OCI-LY3 (cell line): Measurements from ENCODE around the gene LMNB1.

ENCODE experiments used
- CTCF ChIP-seq: fragments of 200-600, 300-600 bp; sonication (generic); IDR thresholded peaks from 2 replicates; pipeline ENCODE4 v1.5.1; 2014; ENCODE audit warnings: antibody characterized with exemption, low read length, low read depth
- EZH2phosphoT487 ChIP-seq: fragments of 200-600 bp; shearing (Covaris generic); IDR thresholded peaks from 2 replicates; pipeline ENCODE4 v1.6.1; 2018; ENCODE audit warnings: antibody characterized with exemption, mixed run types, low read depth

DNA sequence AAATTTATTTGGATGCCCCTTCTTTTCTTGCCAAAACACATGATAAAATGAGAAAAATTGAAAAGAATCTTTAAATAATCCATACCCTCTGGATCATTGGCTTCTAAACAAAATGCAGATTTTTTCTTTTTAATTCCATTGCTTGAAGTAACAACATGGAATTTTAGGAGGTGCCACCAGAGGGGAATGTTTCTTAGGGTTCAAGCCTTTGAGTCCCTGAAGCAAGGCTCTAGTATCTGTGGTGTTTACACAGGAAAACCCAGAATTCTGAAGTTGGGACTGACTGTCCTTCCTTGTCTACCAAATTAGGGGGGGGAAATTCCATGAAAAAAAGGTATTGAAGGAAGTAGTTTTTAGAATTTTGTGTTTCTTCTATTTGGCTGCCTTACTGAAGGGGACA, 69.4 kb downstream of the LMNB1 start:
- TF ChIP-seq CTCF: no peak
- no peak for TF ChIP-seq EZH2phosphoT487
